ENCODE data around the gene NHERF2. TPM values are rescaled to one million over a fixed set of nuclear protein-coding genes. Genes with fewer than 3 reads are reported as not detected.

The NHERF2 gene
- total RNA-seq, 4 donors from 2014 or later = 21.5 to 104 (median 30.2) TPM

DNA sequence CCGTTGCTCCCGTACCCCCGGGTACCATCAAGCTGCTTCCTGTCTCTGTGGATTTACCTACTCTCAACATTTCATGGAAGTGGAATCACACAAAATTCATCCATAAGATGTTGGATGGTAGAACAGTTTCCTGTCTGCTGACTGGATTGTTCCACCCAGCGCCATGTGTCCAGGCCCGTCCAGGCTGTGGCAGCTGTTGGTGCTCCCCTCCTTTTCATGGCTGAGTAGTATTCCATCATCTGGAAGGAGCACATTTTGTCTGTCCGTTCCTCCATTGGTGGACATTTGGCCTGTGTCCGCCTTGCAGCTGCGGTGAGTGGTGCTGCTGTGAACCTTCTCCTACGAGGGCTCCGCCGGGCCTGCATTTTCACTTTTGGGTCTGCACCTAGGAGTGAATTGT is 39.4 kb downstream of the NHERF2 start:
- no peak for DNase-seq
- H3K27me3 ChIP-seq = no peaks in the 10 kb centered on the region
- no peak for TF ChIP-seq POLR2A (IDR thresholded peaks at IDR 0.05)
- TF ChIP-seq, protein P1, sequence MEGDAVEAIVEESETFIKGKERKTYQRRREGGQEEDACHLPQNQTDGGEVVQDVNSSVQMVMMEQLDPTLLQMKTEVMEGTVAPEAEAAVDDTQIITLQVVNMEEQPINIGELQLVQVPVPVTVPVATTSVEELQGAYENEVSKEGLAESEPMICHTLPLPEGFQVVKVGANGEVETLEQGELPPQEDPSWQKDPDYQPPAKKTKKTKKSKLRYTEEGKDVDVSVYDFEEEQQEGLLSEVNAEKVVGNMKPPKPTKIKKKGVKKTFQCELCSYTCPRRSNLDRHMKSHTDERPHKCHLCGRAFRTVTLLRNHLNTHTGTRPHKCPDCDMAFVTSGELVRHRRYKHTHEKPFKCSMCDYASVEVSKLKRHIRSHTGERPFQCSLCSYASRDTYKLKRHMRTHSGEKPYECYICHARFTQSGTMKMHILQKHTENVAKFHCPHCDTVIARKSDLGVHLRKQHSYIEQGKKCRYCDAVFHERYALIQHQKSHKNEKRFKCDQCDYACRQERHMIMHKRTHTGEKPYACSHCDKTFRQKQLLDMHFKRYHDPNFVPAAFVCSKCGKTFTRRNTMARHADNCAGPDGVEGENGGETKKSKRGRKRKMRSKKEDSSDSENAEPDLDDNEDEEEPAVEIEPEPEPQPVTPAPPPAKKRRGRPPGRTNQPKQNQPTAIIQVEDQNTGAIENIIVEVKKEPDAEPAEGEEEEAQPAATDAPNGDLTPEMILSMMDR (IDR thresholded peaks at IDR 0.05) = no peak
- H3K27ac ChIP-seq = no peak overlapping the region
- H3K36me3 ChIP-seq = peaks cover 0 to 93% (median 0%) of the 10 kb centered on the region in 3 donors
- H3K4me1 ChIP-seq = no peaks in the 10 kb centered on the region
- no peaks in the 10 kb centered on the region for H3K9me3 ChIP-seq
- H3K4me3 ChIP-seq = no peak overlapping the region

DNA sequence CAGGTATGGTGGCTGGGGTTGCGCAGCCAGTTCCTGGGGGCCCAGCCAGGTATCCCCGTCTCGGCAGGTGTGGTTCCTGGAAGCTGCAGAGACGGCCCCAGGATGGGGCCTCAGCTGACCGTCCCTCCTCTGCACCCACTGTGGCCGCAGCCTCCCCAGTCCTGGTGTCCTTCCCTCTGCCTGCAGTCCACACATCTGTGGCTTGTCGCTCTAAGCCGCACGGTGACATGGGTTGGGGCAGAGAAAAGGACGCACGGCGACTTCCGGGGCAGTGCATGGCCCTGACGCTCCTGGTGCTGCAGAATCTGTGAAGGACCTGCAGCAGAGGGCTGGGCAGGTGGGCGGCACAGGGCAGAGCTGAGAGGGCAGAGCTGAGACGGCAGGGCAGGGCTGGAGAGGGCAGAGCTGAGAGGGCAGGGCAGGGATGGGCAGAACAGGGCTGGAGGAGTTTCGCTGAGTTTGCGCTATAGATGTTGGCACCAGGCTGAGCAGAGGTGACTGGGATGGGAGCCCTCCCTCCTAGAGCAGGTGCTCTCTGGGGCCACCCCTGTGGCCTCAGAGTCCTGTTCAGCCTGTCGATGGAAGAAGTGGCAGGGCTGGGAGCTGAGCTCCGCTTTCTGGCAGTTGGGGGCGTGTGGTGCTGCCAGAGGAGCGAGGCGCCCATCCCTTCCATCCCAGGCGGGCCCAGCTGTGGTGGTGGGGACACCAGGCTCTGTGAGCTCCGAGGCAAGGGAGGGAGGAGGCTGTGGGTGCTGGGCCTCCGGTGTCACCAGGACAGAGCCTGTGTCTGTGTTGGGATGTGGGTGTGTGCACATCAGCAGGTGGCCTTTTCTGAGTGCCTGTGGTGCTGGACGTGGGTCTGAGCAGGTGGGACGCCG is 44.1 kb downstream of the NHERF2 start:
- H3K4me1 ChIP-seq = no peaks in the 10 kb centered on the region
- no peaks in the 10 kb centered on the region for H3K27me3 ChIP-seq
- TF ChIP-seq, protein P1 (IDR thresholded peaks at IDR 0.05) = no peak
- TF ChIP-seq POLR2A (IDR thresholded peaks at IDR 0.05) = no peak
- no peak for DNase-seq
- H3K36me3 ChIP-seq = peaks cover 0 to 92% (median 0%) of the 10 kb centered on the region in 3 donors
- H3K9me3 ChIP-seq = no peaks in the 10 kb centered on the region
- no peak overlapping the region for H3K27ac ChIP-seq
- H3K4me3 ChIP-seq = no peak overlapping the region

DNA sequence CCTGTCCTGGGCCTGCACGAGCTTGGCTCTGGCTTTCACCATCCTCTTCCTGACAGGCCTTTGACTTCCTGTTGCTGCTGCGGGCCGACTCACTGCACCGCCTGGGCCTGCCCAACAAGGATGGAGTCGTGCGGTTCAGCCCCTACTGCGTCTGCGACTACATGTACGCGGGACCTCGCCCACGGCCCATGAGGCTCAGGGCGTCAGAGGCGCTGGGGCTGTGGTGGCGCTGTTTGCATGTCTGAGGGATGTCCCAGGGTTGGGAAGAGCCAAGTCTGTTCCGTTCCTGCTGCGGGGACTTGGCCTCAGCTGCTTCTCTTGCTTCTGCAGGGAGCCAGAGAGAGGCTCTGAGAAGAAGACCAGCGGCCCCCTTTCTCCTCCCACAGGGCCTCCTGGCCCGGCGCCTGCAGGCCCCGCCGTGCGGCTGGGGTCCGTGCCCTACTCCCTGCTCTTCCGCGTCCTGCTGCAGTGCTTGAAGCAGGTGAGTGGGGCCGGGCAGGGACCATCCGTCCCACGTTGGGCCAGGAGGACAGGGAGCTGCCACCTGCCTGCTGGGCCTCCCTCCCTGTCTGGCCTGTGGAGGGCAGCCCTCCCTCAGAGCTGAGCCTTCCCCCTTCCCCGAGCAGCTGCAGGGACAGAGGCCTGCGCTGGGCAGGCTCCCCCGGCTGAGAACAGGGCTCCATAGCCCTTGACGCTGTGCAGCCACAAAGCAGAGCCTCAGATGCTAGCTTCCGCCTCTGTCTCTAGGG is 44.9 kb downstream of the NHERF2 start:
- TF ChIP-seq, protein P1 (IDR thresholded peaks at IDR 0.05) = no peak
- TF ChIP-seq POLR2A (IDR thresholded peaks at IDR 0.05) = no peak
- Histone ChIP-seq H3K4me3 (no peak overlapping the region), H3K36me3 (peaks cover 0 to 92% (median 0%) of the 10 kb centered on the region in 3 donors), H3K9me3 (no peaks in the 10 kb centered on the region), H3K4me1 (no peaks in the 10 kb centered on the region), H3K27ac (no peak overlapping the region), H3K27me3 (no peaks in the 10 kb centered on the region)
- DNase-seq = no peak

DNA sequence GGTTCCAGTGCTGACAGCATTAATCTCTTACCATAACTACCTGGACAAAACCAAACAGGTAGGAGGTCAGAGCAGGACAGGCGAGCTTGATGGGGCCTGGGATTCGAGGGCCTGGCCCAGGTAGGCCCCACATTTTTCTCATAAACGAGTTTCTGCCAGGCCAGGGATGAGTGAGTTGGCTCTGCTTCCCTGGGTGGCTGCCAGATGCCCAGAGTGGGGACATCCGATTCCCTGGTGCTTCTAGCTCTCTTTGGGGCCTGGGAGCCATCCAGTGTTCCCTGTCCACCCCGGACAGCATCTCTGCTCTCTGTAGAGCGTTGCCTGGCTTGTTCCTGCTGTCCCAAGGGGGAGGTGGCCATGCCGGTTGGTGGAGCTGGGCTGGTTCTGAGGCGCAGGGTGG is 46.2 kb downstream of the NHERF2 start:
- H3K36me3 ChIP-seq = peaks cover 0 to 92% (median 0%) of the 10 kb centered on the region in 3 donors
- no peaks in the 10 kb centered on the region for H3K9me3 ChIP-seq
- H3K27me3 ChIP-seq = no peaks in the 10 kb centered on the region
- TF ChIP-seq, protein P1 (IDR thresholded peaks at IDR 0.05) = no peak
- TF ChIP-seq POLR2A (IDR thresholded peaks at IDR 0.05) = no peak
- no peak overlapping the region for H3K27ac ChIP-seq
- H3K4me3 ChIP-seq = no peak overlapping the region
- DNase-seq = no peak
- H3K4me1 ChIP-seq = no peaks in the 10 kb centered on the region

DNA sequence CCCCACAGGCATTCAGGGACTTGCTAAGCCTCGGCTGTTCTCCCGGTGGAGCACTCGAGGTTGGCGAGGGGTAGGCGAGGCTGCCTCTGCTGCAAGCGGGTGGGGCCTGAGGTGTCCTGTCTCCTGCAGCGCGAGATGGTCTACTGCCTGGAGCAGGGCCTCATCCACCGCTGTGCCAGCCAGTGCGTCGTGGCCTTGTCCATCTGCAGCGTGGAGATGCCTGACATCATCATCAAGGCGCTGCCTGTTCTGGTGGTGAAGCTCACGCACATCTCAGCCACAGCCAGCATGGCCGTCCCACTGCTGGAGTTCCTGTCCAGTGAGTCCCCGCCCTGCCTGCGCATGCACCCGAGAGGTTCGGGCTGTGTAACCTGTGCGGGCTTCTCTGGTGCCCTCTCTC is 47.4 kb downstream of the NHERF2 start:
- no peak for DNase-seq
- H3K27me3 ChIP-seq = no peaks in the 10 kb centered on the region
- TF ChIP-seq, protein P1 (IDR thresholded peaks at IDR 0.05) = no peak
- no peak for TF ChIP-seq POLR2A (IDR thresholded peaks at IDR 0.05)
- H3K27ac ChIP-seq = no peak overlapping the region
- no peaks in the 10 kb centered on the region for H3K9me3 ChIP-seq
- H3K36me3 ChIP-seq = peaks cover 0 to 92% (median 0%) of the 10 kb centered on the region in 3 donors
- no peaks in the 10 kb centered on the region for H3K4me1 ChIP-seq
- H3K4me3 ChIP-seq = no peak overlapping the region
